ENCODE results near the gene SLC20A1.
"Not testable (repeated sequence)": the region's sequence is repeated elsewhere in the genome, so short reads cannot be mapped to it uniquely, and the experiment has no call there.

SLC20A1 gene

DNA sequence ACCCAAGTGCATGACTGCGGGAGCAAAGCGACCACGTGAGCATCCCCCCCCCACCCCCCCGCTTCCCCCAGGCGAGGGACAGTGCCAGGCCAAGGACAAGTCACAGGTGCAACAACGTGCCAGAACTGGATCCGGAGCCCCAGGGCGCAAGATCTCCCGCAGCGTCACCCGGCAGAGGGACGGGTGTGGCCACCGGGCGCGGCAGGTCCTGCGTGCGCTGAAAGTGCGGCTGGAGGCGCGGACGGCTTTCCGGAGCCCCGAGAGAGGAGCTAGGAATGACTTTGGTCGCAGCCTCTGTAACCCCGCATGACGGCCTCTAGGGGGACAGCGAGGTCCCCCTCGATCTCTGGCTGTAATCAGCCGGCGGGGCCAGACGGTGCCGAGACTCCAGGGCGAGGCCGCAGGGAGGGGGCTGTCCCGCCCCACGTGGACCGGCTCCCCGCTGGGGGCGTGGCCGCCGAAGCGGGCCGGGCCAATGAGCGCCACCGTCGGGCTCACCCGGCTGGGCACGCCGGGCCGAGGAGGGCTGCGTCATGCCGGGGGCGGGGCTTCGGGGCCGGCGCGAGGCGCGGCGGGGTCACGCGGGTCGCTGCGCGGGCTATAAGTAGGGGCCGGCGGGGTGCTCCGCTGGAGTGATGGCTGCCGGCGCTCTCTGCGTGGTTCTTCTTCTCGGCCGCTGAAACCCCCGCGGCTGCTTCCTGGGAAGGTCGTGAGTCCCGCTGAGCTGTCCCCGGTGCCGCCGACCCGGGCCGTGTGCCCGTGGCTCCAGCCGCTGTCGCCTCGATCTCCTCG lies at the start of gene SLC20A1:
SLC20A1 (plus strand) TSS at position 630 of the 792 bp plus-strand sequence. CDS start 890 bp downstream, outside the sequence.
- DNase-seq (ENCODE audit: low spot score) = peak; percentile 99

- DNase-seq (ENCODE audit: low spot score) = no peak
Measured at GRCh38 chr2:112597537-112598322, 48.0 kb upstream of the SLC20A1 start.

- no peak for DNase-seq (ENCODE audit: low spot score)
Measured at GRCh38 chr2:112600634-112601033, 45.1 kb upstream of the SLC20A1 start.

DNA sequence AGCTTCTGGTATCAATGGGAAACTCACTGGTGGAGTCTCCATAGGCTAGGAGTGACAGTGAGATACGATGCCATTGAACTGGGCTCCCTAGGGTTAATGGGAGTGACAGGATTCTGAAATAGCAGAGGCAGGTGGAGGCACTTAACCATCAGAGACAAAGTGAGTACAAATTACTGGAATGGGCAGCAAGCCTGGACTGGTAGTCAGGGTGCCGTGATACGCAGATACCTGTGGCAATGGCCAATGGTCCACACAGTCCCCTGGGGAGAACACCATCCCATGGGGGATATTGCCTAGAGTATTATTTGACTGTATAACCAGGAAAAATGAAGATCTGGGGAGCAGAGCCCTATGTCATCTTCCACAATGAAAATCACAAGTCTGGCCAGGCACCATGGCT lies 44.0 kb upstream of the SLC20A1 start:
- DNase-seq (ENCODE audit: low spot score) = no peak

DNA sequence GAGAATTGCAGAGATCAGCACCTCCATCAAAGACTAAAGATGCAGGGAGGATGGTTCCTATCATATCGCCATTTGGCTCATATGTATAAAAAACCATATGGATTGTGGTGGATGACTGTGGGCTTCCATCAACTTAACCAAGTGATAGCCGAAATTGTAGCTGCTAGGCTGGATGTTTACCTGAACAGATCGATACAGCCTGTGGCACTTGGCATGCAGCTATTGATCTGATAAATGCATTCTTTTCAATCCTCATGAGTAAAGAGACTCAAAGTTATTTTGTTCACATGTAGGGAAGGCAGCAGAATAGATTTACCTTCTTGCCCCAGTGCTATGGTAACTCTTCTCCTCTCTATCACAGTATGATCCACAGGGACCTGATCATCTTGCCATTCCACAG lies 42.8 kb upstream of the SLC20A1 start:
- no peak for DNase-seq (ENCODE audit: low spot score)

GRCh38 chr2:112603731-112604130 lies 42.0 kb upstream of the SLC20A1 start:
- DNase-seq (ENCODE audit: low spot score) = no peak

DNA sequence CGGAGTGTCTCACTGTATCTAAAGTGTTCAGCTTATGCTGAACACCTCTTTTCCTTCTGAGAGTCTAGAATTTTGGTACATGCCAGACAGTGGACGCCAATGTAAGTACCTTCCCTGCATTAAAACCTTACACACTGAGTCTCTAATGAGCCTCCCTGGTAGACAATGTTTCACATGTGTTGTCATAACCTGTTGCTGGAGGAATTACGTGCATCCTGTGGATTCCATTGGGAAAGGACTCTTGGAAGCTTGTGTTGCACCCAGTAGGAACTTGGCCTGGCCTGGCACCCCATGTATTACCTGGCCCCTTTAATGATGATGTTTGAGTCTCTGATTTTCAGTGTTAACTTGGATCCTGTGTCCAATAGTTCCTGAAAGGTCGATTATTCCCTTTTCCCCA lies 40.8 kb upstream of the SLC20A1 start:
- no peak for DNase-seq (ENCODE audit: low spot score)

GRCh38 chr2:112605926-112606325 lies 39.8 kb upstream of the SLC20A1 start:
- no peak for DNase-seq (ENCODE audit: low spot score)

DNA sequence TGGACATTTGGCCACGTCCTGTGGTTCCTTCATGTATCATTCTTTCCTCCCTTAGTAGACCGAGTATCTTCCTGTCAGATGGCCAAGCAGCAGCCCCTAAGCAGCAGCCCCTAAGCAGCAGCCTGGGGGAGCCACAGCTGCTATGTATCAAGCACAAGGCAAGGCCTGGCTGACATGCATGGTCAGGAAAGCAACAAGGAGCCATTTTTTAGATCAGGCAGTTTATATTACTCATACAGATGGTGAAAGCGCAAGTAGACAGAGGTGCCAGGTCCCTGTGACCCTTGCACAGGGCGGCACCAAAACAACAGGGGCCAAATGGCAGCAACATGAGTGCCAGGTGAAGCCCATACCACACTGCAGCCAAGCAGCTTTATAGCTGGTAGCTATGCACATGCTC lies 39.2 kb upstream of the SLC20A1 start:
- no peak for DNase-seq (ENCODE audit: low spot score)

DNA sequence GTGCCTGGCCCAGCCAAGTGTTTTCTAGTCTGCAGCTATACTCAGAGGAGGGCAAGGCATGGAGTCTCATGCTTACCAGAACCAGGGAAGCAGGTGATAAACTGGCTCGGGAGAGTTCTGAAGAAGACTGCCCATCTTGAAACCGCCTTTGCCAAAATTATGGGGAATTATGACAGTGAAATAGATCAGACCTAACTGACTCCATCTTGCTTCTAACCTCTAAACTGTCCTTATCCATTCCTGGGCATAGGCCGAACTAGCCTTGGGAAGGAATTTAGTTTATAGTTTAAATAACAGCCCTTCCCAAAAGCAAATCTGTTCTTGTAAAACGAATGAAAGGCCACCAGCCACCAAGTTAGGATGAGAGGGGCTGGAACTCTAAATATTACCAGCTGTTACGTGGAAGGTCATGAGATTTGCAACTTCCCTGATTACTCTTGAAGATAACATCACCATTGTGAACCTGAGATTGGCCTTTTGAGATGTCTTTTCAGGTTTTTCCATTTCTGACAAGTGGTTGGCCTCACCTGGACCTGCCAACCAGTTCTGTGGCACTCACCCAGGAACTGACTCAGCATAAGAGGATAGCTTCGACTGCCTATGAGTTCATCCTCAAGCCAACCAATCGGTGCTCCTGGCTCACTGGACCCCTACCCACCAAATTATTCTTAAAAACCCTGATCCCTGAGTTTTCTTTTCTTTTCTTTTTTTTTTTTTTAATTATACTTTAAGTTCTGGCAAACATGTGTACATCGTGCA lies 37.9 kb upstream of the SLC20A1 start:
- no peak for DNase-seq (ENCODE audit: low spot score)

DNA sequence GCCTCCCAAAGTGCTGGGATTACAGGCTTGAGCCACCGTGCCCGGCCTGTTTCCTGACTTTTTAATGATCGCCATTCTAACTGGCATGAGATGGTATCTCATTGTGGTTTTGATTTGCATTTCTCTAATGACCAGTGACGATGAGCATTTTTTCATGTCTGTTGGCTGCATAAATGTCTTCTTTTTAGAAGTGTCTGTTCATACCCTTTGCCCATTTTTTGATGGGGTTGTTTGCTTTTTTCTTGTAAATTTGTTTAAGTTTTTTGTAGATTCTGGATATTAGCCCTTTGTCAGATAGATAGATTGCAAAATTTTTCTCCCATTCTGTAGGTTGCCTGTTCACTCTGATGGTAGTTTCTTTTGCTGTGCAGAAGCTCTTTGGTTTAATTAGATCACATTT lies 36.4 kb upstream of the SLC20A1 start:
- DNase-seq (ENCODE audit: low spot score) = not testable (repeated sequence)

DNA sequence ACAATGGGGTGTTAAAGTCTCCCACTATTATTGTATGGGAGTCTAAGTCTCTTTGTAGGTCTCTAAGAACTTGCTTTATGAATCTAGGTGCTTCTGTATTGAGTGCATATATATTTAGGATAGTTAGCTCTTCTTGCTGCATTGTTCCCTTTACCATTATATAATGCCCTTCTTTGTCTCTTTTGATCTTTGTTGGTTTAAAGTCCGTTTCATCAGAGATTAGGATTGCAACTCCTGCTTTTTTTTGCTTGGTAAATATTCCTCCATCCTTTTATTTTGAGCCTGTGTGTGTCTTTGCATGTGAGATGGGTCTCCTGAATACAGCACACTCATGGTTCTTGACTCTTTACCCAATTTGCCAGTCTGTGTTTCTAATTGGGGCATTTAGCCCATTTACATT lies 33.5 kb upstream of the SLC20A1 start:
- not testable (repeated sequence) for DNase-seq (ENCODE audit: low spot score)

- no peak for DNase-seq (ENCODE audit: low spot score)
Measured at GRCh38 chr2:112614201-112614840, 31.4 kb upstream of the SLC20A1 start.

DNA sequence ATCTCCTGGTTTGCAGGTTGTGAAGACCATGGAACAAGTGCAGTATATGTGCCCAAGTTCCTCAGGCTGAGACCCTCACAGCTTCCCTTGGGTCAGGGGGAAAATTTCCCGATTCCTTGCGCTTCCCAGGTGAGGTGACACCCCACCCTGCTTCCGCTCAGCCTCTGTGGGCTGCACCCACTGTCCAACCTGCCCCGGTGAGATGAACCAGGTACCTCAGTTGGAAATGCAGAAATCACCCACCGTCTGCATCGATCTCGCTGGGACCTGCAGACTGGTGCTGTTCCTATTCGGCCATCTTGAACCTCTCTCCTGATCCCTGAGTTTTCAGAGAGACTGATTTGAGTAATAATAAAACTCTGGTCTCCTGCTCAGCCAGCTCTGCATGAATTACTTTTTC lies 30.7 kb upstream of the SLC20A1 start:
- DNase-seq (ENCODE audit: low spot score) = no peak

GRCh38 chr2:112615798-112616197 lies 29.9 kb upstream of the SLC20A1 start:
- not testable (repeated sequence) for DNase-seq (ENCODE audit: low spot score)

DNA sequence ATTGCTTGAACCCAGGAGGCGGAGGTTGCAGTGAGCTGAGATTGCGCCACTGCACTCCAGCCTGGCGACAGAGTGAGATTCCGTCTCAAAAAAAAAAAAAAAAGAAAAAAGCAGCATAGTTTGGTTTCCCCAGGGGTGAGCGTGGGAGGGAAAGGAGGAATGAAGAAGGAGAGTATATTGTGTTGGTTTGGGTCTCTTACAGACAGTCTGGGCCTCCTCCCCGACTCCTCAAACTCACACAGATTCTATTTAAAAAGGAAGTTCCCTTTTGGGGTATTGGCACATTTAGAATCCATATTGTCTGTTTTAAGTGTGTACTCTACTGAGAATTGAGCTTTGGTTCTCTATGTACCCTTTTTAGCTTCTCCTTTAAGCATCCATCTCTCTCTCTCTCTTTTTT lies 27.4 kb upstream of the SLC20A1 start:
- DNase-seq (ENCODE audit: low spot score) = no peak

DNA sequence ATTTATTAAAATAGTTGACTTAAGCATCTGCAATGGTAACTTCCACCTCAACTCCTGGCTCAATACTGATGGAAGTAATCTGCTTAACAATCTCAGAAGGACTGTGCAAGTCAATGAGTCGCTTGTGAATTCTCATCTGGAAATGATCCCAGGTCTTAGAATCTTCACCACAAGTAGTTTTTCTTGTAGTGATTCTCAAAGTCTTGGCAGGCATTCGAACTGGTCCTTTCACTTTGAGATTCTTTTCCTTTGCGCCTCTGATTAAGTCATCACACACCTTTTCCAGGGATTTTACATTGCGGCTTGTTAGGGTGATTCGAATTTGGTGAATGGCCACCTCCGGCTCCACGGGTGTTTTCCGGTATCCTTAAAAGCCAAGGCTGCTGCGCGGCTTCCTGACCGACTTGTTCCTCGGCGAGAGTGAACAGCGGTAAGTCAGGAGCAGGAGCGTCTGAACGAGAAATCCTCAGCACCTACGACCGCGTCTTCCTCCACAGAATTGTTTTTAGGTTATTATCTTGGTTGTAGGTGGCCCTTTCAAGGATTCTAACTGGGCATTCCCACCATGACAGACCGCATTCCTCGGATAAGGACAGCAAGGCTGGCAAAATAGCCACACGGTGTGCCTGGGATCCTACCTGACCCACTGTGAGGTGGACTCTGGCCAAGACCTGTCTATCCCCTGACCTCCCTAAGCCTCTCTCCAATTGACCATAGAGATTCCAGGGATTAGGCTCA lies 23.8 kb upstream of the SLC20A1 start:
- no peak for DNase-seq (ENCODE audit: low spot score)

GRCh38 chr2:112622528-112622849 lies 23.2 kb upstream of the SLC20A1 start:
- no peak for DNase-seq (ENCODE audit: low spot score)

DNA sequence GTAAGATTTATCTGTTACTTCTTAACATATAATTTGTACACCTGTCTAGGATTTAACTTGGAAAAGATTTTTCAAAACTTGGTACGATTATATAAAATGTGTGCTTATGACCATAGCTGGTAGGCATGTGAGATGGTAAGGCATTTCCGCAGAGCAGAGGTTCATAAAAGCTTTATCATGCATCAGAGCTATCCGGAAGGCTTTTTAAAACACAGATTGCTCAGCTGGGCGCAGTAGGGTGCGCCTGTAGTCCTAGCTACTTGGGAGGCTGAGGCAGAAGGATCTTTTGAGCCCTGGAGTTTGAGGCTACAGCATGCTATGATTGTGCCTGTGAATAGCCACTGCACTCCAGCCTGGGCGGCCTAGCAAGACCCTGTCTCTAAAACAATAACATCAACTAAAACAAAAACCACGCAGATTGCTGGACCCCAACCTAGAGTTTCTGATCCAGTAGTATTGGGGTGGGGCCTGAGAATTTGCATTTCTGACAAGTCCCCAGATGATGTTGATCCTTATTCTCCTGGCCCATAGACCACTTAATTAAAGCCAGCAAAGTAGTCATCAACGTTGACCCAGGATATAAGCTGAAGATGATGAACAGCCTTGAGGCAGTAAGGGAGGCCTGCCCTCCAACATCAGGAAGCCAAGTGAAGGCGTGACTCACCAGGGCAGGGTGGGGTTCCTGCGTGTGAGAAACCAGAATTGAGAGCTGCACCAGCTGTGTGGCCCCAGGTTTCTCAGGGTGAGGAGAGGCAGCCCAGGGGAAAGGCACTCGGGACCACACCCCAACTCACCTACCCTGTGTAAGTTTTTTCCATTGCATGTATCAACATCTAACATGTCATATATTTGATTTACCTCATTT lies 21.6 kb upstream of the SLC20A1 start:
- peak; percentile 78 for DNase-seq (ENCODE audit: low spot score)

GRCh38 chr2:112625474-112626114 lies 20.1 kb upstream of the SLC20A1 start:
- no peak for DNase-seq (ENCODE audit: low spot score)

Data from SW480 (cell line).